ENCODE data around the gene DEPP1.

GRCh38 chr10:44958196-44958897 is 20.3 kb downstream of the DEPP1 start:
- TF ChIP-seq POLR2AphosphoS5 (IDR thresholded peaks at IDR 0.05; ENCODE audit: low read depth, low read length): no peak
- TF ChIP-seq POLR2A (IDR thresholded peaks at IDR 0.05; ENCODE audit: borderline replicate concordance, extremely low read depth, insufficient read depth, insufficient read length): no peak
- TF ChIP-seq SRF (IDR thresholded peaks at IDR 0.05; ENCODE audit: low read depth): no peak
